SU-DHL-6 (cell line): Measurements from ENCODE around the gene KAT8.

ENCODE experiments used
- EZH2phosphoT487 ChIP-seq: fragments of 200-600 bp; sonication (generic), shearing (Covaris generic); conservative IDR thresholded peaks from 2 replicates; pipeline ENCODE4 v1.6.1; 2018; ENCODE audit warnings: mild to moderate bottlenecking, antibody characterized with exemption, low read length, moderate library complexity, mixed read lengths
- TF ChIP-seq, protein P1 (sequence below): fragments of 200-600 bp; sonication (generic); IDR thresholded peaks from one replicate; pipeline ENCODE4 v1.5.1; 2017; ENCODE audit warnings: antibody characterized with exemption, mild to moderate bottlenecking, low read length, moderate library complexity; ENCODE audit not compliant: insufficient read depth, poor library complexity, severe bottlenecking

DNA sequence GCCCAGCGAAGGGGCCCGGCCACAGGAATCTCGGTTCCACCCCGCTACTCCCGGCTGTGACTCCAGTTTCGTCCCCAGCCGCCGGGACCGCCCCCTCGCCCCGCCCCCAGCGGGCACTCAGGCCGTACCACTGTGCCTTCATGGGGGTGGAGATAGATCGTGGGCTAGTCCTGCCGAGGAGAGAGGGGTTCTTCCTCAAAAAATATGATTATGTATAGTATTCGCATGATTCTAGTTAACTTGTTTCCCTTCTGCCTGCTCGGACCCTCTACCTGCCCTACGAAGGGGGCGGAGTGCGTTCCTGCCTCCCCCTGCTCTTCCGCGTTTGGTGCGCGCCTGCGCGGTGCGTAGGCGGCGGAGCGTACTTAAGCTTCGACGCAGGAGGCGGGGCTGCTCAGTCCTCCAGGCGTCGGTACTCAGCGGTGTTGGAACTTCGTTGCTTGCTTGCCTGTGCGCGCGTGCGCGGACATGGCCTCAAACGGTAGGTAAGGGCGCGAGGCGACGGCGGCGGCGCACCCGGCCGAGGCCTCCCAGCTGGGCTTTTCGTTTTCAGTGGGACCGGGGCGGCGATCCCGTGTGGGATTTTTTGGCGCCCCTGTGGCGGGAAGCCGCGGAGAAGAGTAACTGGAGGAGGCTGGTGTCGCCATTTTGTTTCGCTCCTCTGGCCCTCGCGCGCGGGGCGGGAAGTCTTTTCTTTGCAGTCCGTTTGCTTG lies 62.4 kb downstream of the KAT8 start, which contains the start of gene FUS:
- TF ChIP-seq, protein P1, sequence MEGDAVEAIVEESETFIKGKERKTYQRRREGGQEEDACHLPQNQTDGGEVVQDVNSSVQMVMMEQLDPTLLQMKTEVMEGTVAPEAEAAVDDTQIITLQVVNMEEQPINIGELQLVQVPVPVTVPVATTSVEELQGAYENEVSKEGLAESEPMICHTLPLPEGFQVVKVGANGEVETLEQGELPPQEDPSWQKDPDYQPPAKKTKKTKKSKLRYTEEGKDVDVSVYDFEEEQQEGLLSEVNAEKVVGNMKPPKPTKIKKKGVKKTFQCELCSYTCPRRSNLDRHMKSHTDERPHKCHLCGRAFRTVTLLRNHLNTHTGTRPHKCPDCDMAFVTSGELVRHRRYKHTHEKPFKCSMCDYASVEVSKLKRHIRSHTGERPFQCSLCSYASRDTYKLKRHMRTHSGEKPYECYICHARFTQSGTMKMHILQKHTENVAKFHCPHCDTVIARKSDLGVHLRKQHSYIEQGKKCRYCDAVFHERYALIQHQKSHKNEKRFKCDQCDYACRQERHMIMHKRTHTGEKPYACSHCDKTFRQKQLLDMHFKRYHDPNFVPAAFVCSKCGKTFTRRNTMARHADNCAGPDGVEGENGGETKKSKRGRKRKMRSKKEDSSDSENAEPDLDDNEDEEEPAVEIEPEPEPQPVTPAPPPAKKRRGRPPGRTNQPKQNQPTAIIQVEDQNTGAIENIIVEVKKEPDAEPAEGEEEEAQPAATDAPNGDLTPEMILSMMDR = no peak
- no peak for TF ChIP-seq EZH2phosphoT487
